Stimulated activated CD4-positive, alpha-beta T cell treated with anti-CD3 and anti-CD28 coated beads, Interleukin-4, amount 100 ng/mL, for 1 hour (primary cell): ENCODE data around the gene BMPER.

ENCODE experiments used
- DNase-seq: peaks from one replicate; pipeline ENCODE4 v3.0.0-alpha.2; 2020

The BMPER gene

DNA sequence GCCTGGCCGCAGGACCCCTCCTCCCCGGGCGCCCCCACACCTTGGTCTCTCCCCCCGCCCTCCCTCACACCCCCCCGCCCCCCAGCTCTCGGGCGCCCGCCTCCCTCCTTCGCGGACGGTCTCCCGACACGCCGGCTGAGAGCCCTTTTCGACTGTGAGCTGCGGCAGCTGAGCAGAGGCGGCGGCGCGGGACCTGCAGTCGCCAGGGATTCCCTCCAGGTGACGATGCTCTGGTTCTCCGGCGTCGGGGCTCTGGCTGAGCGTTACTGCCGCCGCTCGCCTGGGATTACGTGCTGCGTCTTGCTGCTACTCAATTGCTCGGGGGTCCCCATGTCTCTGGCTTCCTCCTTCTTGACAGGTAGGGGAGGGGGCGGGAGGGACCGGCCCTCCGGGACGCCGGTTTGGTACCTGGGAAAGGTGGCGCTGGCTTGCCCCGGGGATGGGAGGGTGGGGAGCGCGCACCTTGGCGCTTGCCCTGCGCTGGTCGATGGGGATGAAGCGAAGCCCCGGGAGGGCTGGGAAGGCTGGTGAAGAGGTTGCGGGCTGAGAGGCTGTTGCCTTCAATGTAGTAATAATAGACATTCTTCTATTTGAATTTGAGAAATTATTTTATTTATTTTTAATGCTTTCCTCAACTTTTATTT, at the start of gene BMPER:
BMPER (plus strand) TSS at position 151 of the 644 bp plus-strand sequence; CDS start at position 226, 75 bp downstream.
- DNase-seq = peak; percentile 12

DNA sequence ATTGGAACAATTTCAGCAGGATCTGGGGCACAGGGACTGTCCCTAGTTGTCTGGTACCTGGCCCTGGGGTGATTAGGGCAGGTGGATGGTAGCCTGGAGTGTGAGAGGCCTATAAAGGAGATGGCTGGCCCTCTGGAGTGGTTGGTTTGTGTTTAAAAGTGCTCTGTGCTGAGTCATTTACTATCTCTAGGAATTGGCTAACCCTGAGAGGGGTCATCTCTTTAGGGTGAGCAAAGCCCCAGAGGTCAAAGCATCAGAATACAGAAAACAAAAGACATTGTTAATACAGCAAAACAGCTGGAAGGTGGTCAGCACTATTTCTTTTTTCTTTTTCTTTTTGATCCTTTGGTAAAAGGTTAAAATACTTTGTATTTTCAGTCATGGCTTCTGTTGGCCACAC, 43.4 kb upstream of the BMPER start:
- DNase-seq = no peak

GRCh38 chr7:33862946-33863814, 42.2 kb upstream of the BMPER start:
- no peak for DNase-seq

GRCh38 chr7:33868166-33868565, 37.2 kb upstream of the BMPER start:
- DNase-seq = no peak

- no peak for DNase-seq
These were observed 36.2 kb upstream of the BMPER start for GRCh38 chr7:33869176-33869575.

DNA sequence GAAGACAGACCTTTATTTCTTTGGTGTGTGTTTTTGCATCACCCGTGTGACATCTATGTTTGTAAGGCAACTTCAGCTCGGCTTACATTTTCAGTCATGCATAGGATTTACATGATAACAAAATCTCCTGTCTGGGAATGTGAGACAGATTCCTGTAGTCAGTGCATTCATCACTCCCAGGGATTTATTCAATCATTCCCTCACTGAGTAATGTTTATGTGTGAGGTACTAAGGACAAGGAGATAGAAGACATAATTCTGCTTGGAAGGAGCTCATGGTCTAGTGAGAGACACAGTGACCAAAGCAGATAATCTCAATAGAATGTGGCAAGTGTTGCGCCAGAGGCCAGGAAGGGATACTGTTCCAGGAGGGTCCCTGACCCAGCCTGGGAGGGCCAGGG, 35.2 kb upstream of the BMPER start:
- DNase-seq = no peak

- no peak for DNase-seq
These were observed 32.5 kb upstream of the BMPER start for GRCh38 chr7:33872870-33873269.

- no peak for DNase-seq
These were observed 31.8 kb upstream of the BMPER start for GRCh38 chr7:33873518-33873917.

DNA sequence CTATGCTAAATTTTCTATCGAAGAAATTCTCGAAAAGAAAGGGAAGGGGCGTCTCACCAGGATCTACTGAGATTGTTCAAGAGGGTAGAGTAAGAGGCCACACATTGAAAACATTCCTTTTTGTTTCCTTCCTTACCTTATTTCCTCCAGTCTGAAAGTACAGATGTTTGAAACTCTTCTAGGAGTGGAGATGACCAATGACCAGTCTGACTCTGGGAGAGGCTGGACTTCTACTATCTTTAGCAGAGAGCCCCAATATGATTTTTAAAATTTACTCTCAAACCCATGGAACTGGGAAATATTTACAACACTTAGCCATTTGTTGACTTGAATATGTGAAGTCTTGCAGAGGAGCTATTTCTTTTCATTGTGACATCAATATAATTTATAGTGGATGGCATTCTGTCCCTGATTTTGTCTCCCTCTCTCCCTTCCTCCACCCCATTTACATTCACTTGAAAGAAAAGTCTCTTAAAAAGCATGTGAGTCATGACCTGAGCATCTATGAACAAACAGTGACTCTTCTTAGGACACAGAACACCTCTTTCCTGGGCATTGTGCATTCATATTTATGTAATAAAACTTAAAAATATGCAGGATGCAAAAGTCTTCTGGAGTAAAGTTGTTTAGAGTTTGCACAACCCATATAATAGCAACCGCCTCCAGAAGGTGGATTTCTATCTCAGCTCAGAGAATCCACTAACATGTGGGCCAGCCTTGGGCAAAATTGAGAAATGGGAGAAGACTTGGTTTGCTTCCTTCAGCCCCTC, 31.2 kb upstream of the BMPER start:
- no peak for DNase-seq

GRCh38 chr7:33874943-33875342, 30.4 kb upstream of the BMPER start:
- no peak for DNase-seq

GRCh38 chr7:33876596-33877274, 28.6 kb upstream of the BMPER start:
- DNase-seq = no peak

GRCh38 chr7:33880787-33881186, 24.6 kb upstream of the BMPER start:
- DNase-seq = no peak

GRCh38 chr7:33881316-33881715, 24.0 kb upstream of the BMPER start:
- no peak for DNase-seq

GRCh38 chr7:33882040-33882837, 23.1 kb upstream of the BMPER start:
- no peak for DNase-seq

GRCh38 chr7:33882950-33883670, 22.2 kb upstream of the BMPER start:
- no peak for DNase-seq

DNA sequence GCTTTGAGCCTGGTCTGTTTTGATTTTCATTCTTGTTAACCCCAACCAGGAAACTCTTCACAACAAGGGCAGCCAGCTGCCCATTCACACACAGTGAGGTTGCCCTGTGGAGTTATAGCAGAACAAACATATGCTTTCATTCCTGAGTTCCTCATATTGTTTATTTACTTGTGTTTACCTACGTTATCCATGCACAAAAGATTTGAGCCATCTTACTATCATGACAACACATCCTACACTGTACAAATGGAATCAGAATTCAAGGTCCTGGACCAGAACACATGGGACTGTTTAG, 21.7 kb upstream of the BMPER start:
- no peak for DNase-seq

DNA sequence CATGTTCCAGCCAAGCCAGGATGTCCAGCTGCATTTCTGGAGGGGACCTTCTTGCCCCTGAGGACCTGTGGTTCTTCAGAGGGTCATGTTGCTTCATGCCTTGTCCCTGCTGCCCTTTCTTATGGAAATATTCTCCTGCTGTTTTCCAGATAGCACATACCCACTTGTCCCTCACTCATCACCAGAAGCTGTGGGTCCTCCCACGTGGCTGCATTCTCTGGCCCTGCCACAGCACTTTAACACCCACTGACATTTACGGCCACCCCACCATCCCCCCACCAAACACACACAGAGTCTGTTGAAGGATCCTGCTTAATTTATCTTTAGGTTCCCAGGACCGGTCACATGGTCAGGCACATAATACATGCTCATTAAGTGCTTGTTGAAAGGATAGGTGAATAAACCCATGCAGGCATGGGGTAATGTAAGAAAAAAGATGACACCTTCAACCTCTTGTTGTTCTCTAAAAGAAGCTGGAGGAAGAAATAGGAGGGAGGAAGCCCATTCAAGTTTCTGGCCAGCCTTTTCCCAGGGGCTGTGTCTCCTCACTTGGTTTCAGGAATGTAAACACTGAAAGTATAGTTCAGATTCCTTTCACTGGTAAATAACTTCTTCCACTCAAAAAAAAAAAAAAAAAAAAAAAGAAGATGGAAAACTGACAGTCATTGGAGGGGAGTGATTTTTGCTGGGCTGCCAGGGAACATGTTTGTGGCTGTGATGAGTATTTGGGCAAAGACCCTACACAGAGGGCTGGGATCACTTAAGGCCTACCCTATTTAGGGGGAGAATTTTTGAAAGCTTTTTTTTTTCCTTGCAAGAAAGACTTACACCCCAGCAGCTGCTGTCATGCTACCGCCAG, 19.8 kb upstream of the BMPER start:
- no peak for DNase-seq

DNA sequence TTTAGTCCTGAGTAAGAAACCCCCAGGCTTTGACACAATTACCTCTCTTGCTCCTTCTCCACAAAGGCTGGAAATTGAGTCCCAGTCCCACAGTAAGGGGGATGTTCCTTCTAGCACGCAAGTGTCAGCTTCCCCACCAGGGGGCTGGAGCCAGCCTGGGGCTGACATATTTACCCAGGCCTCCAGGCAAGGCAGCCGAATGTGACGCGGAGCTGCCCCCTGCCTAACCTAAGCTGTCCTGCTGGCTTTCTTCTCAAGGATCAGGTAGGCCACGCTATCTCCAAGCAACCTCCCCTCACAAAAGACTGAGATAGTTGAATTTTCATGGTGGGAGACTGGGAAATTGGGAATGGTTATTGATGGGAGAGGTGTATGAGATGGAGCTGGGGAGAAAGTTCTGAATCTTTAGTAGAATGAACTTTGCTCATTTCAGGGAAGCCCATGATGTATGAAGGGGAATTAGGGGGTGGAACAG, 19.2 kb upstream of the BMPER start:
- DNase-seq = peak; percentile 2

- DNase-seq = no peak
These were observed 17.9 kb upstream of the BMPER start for GRCh38 chr7:33887266-33887975.

- no peak for DNase-seq
These were observed 17.2 kb upstream of the BMPER start for GRCh38 chr7:33888166-33888565.
